ENCODE results near the gene FGF22. TPM values are rescaled to one million over a fixed set of nuclear protein-coding genes. Genes with fewer than 3 reads are reported as not detected.
"Not testable (repeated sequence)": the region's sequence is repeated elsewhere in the genome, so short reads cannot be mapped to it uniquely, and the experiment has no call there.

Gene FGF22
- total RNA-seq, 4 donors from 2014 or later: 1.4 TPM; not detected in 3

DNA sequence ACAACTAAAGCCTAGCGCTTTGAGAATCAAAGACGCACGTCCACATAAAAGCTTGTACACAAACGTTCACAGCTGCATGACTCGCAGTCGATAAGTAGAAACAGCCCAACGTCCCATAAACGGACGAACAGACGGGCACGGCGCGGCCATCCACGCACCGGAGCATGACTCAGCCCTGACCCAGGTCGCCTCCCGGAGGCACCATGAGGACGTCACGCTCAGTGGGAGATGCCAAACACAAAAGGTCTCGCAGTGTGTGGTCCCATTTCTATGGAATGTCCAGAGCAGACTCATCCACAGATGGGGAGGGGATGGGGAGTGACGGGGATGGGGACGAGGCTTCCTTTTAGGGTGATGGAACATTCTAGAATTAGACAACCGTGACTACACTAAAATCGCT, 15.7 kb upstream of the FGF22 start:
- intact Hi-C loops (cut with DNase I; ENCODE audit: low total_unique reads): no loop called here

DNA sequence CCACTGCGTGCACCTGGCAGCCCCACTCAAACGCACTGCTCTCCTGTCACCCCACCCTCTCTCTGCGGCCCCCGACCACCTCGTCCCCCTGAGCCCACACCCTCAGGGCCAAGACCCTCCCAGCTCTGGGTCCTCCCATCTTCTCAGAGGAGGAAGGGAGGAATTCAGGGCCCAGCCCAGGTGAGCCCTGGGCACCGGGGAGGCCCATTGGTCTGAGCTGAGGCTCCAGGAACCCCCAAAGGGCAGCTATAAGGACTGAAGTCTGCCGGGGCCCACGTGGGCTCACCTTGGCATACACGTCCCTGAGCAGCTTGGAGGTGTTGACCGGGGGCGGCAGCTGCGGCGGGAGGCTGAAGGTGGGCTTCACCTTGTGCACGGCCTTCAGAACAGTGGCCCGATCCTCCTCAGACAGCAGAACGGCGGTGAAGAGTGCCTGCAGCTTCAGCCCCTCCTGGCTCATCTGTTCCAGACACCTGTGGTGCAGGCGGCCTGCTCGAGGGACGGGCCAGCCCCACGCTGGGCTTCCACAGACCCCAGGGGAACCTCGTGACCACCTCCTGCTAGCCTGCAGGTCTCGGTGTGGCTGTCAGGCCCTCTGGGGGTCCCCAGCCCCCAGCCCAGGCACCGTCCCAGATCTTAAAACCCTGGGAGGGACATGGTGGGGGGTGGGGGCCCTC, 15.1 kb upstream of the FGF22 start:
- Histone ChIP-seq H3K27me3 (no peaks in the 10 kb centered on the region), H3K27ac (no peak overlapping the region), H3K36me3 (no peaks in the 10 kb centered on the region), H3K4me3 (no peak overlapping the region), H3K9me3 (no peaks in the 10 kb centered on the region), H3K4me1 (no peaks in the 10 kb centered on the region)
- TF ChIP-seq, protein P1, sequence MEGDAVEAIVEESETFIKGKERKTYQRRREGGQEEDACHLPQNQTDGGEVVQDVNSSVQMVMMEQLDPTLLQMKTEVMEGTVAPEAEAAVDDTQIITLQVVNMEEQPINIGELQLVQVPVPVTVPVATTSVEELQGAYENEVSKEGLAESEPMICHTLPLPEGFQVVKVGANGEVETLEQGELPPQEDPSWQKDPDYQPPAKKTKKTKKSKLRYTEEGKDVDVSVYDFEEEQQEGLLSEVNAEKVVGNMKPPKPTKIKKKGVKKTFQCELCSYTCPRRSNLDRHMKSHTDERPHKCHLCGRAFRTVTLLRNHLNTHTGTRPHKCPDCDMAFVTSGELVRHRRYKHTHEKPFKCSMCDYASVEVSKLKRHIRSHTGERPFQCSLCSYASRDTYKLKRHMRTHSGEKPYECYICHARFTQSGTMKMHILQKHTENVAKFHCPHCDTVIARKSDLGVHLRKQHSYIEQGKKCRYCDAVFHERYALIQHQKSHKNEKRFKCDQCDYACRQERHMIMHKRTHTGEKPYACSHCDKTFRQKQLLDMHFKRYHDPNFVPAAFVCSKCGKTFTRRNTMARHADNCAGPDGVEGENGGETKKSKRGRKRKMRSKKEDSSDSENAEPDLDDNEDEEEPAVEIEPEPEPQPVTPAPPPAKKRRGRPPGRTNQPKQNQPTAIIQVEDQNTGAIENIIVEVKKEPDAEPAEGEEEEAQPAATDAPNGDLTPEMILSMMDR (IDR thresholded peaks at IDR 0.05): no peak
- no peak for TF ChIP-seq POLR2A (IDR thresholded peaks at IDR 0.05)
- DNase-seq: no peak
- intact Hi-C loops (cut with DNase I; ENCODE audit: low total_unique reads): no loop called here

More for the DNA sequence above, 15.7 kb upstream of the FGF22 start:
- DNase-seq: no peak
- Histone ChIP-seq H3K4me1 (no peaks in the 10 kb centered on the region), H3K36me3 (no peaks in the 10 kb centered on the region), H3K9me3 (no peaks in the 10 kb centered on the region), H3K4me3 (no peak overlapping the region), H3K27ac (no peak overlapping the region), H3K27me3 (no peaks in the 10 kb centered on the region)
- no peak for TF ChIP-seq POLR2A (IDR thresholded peaks at IDR 0.05)
- TF ChIP-seq, protein P1 (IDR thresholded peaks at IDR 0.05): no peak

DNA sequence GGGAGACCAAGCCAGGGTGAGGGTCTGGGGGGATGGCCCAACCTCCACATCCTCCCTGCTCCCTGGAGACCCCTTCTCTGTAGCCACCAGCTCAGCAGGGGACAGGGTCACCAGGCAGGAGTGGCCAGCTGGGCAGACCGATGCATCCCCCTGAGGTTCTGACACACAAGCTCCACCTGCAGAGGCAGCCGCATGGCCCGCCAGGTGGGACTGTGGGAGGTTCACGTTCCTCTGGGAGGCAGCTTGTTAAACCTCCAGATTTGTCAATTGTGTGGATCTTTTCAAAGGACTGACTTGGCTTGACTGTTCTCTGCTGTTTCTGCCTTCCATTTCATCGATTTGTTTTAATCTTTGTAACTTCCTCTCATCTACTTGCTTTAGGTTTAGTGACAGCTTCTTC, 14.4 kb upstream of the FGF22 start:
- H3K27ac ChIP-seq: no peak overlapping the region
- no peak for DNase-seq
- H3K4me1 ChIP-seq: no peaks in the 10 kb centered on the region
- TF ChIP-seq POLR2A (IDR thresholded peaks at IDR 0.05): no peak
- TF ChIP-seq, protein P1 (IDR thresholded peaks at IDR 0.05): no peak
- H3K36me3 ChIP-seq: no peaks in the 10 kb centered on the region
- no peak overlapping the region for H3K4me3 ChIP-seq
- no peaks in the 10 kb centered on the region for H3K27me3 ChIP-seq
- intact Hi-C loops (cut with DNase I; ENCODE audit: low total_unique reads): no loop called here
- no peaks in the 10 kb centered on the region for H3K9me3 ChIP-seq

DNA sequence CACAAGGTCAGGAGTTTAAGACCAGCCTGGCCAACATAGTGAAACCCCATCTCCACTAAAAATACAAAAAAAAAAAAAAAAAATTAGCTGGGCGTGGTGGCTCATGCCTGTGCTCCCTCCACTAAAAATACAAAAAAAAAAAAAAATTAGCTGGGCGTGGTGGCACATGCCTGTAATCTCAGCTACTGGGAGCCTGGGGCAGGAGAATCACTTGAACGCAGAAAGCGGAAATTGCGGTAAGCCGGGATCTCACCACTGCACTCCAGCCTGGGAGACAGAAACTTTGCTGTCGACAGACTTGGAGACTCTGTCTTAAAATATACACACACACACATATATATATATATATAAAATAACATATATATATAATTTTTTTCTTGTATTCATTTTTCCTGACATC, 13.1 kb upstream of the FGF22 start:
- intact Hi-C loops (cut with DNase I; ENCODE audit: low total_unique reads); DNase-seq; H3K9me3 ChIP-seq; H3K4me3 ChIP-seq; H3K36me3 ChIP-seq; H3K27me3 ChIP-seq; H3K4me1 ChIP-seq; H3K27ac ChIP-seq: not testable (repeated sequence)

DNA sequence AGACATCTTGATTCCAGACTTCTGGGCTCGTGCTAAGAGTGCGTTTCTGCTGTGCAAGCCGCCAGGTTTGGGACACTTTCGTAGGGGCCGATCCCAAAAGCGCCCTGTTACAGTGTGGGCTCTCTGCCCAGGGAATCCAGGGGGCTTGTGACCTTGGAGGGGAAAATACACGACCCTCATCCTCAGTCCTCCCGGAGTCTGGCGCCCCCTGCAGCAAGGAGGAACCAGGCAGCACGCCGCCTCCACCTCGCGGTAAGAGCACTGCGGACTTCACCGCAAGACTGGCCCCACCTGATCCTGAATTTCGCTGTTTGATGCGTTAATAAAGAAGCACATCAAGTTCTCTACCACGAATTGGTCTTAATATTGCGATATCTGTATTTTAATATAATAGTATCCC, 11.5 kb upstream of the FGF22 start:
- H3K4me1 ChIP-seq: peaks cover 0 to 5% of the 10 kb centered on the region in 2 donors
- no peaks in the 10 kb centered on the region for H3K36me3 ChIP-seq
- DNase-seq: no peak
- TF ChIP-seq POLR2A (IDR thresholded peaks at IDR 0.05): no peak
- TF ChIP-seq, protein P1 (IDR thresholded peaks at IDR 0.05): no peak
- no peak overlapping the region for H3K27ac ChIP-seq
- intact Hi-C loops (cut with DNase I; ENCODE audit: low total_unique reads): no loop called here
- no peaks in the 10 kb centered on the region for H3K9me3 ChIP-seq
- H3K4me3 ChIP-seq: no peak overlapping the region
- no peaks in the 10 kb centered on the region for H3K27me3 ChIP-seq

DNA sequence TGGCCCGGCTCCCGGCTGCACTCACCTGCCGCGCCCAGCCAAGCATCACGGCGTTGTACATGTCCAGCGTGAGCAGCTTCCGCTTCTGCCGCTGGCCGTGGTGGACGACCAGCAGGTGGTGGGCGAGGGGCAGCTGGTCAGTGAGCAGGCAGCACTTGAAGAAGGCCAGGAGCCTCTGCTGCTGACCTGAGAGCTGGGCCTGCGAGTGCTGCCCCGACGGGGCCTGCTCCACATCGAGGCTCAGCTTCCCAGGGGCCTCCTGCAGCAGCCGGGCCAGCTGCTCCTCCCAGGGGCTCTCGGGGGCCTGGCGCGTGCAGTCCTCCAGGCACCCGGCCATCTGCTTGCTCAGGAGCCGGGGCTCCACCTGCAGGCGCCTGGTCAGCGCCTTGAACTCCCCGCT, 10.2 kb upstream of the FGF22 start:
- H3K27ac ChIP-seq; H3K4me3 ChIP-seq; intact Hi-C loops (cut with DNase I; ENCODE audit: low total_unique reads); H3K27me3 ChIP-seq; H3K36me3 ChIP-seq; H3K9me3 ChIP-seq; DNase-seq: not testable (repeated sequence)
- peaks cover 0 to 10% of the 10 kb centered on the region in 2 donors for H3K4me1 ChIP-seq
